GM23338 (cell line): Measurements from ENCODE around the gene RPS21. TPM values are rescaled to one million over a fixed set of nuclear protein-coding genes. Genes with fewer than 3 reads are reported as not detected.

Source experiments
- ATAC-seq: fragments of 200-7000 bp; cut with Tn5 transposase; 3 replicates; pipeline ENCODE4 v1.9.1; 2020
- DNase-seq: peaks from one replicate; pipeline ENCODE4 v3.0.0-alpha.2; 2015; ENCODE audit warnings: low spot score
- H2AFZ ChIP-seq: fragments of 200-600 bp; sonication (generic); 2 replicates; pipeline ENCODE4 v1.8.0; 2016; ENCODE audit warnings: antibody characterized with exemption, mild to moderate bottlenecking, moderate library complexity
- H3F3A ChIP-seq: fragments of 200-600 bp; sonication (generic); replicated peaks from 2 replicates; pipeline ENCODE4 v1.8.0; 2017; ENCODE audit warnings: antibody characterized with exemption, mixed run types, low read depth
- H3K27ac ChIP-seq: fragments of 200-600 bp; sonication (generic); 2 replicates; pipeline ENCODE4 v1.6.1; 2016; ENCODE audit warnings: low read depth
- H3K27me3 ChIP-seq: fragments of 200-600 bp; sonication (generic); 2 replicates; pipeline ENCODE4 v1.8.0; 2016; ENCODE audit warnings: mild to moderate bottlenecking, mixed run types, moderate library complexity; ENCODE audit not compliant: insufficient read depth
- H3K36me3 ChIP-seq: fragments of 200-600 bp; sonication (generic); 2 replicates; pipeline ENCODE4 v1.8.0; 2016; ENCODE audit warnings: mild to moderate bottlenecking; ENCODE audit not compliant: insufficient read depth
- H3K4me1 ChIP-seq: fragments of 200-600 bp; sonication (generic); 2 replicates; pipeline ENCODE4 v1.8.0; 2016; ENCODE audit warnings: mild to moderate bottlenecking, moderate library complexity; ENCODE audit not compliant: insufficient read depth
- H3K4me2 ChIP-seq: fragments of 200-600 bp; sonication (generic); 2 replicates; pipeline ENCODE4 v1.7.1; 2017; ENCODE audit warnings: mixed run types
- H3K4me3 ChIP-seq: fragments of 200-600 bp; sonication (generic); 2 replicates; pipeline ENCODE4 v1.6.1; 2016; ENCODE audit warnings: mixed run types
- H3K79me2 ChIP-seq: fragments of 200-600 bp; sonication (generic); replicated peaks from 2 replicates; pipeline ENCODE4 v1.8.0; 2017; ENCODE audit warnings: mild to moderate bottlenecking; ENCODE audit not compliant: insufficient read depth
- H3K9me2 ChIP-seq: fragments of 200-600 bp; sonication (generic); 2 replicates; pipeline ENCODE4 v1.8.0; 2017; ENCODE audit not compliant: insufficient read depth
- H4K20me1 ChIP-seq: fragments of 200-600 bp; sonication (generic); replicated peaks from 2 replicates; pipeline ENCODE4 v1.8.0; 2017; ENCODE audit warnings: mild to moderate bottlenecking; ENCODE audit not compliant: insufficient read depth
- H3K27ac Mint-ChIP-seq: 2 replicates; pipeline ENCODE4 v1.8.0; 2020; ENCODE audit warnings: inconsistent platforms, mild to moderate bottlenecking, moderate library complexity, mixed read lengths
- H3K27me3 Mint-ChIP-seq: 3 replicates; pipeline ENCODE4 v1.8.0; 2022; ENCODE audit warnings: low read depth, mild to moderate bottlenecking, moderate library complexity, mixed read lengths, inconsistent platforms; ENCODE audit not compliant: insufficient read depth, poor library complexity
- H3K36me3 Mint-ChIP-seq: 3 replicates; pipeline ENCODE4 v1.8.0; 2021; ENCODE audit warnings: low read depth, mild to moderate bottlenecking, inconsistent platforms, moderate library complexity, mixed read lengths
- H3K4me1 Mint-ChIP-seq: 3 replicates; pipeline ENCODE4 v1.8.0; 2020; ENCODE audit warnings: mild to moderate bottlenecking, inconsistent platforms, mixed read lengths
- H3K4me3 Mint-ChIP-seq: 3 replicates; pipeline ENCODE4 v1.8.0; 2021; ENCODE audit warnings: moderate library complexity, mild to moderate bottlenecking, inconsistent platforms, mixed read lengths
- H3K9me3 Mint-ChIP-seq: 3 replicates; pipeline ENCODE4 v1.8.0; 2020; ENCODE audit warnings: moderate library complexity, mild to moderate bottlenecking, inconsistent platforms, mixed read lengths
- CREB1 ChIP-seq: fragments of 250-450 bp; sonication (Bioruptor Pico); IDR thresholded peaks from 2 replicates; pipeline ENCODE4 v1.5.0; 2020; ENCODE audit warnings: low read depth, mild to moderate bottlenecking, moderate library complexity
- ETS1 ChIP-seq: IDR thresholded peaks from 2 replicates; pipeline ENCODE4 v1.6.1; 2016; ENCODE audit warnings: antibody characterized with exemption
- EZH2 ChIP-seq: fragments of 200-600 bp; sonication (generic); IDR thresholded peaks from one replicate; pipeline ENCODE4 v1.8.0; 2017; ENCODE audit warnings: antibody characterized with exemption, mild to moderate bottlenecking, low read depth; ENCODE audit not compliant: unreplicated experiment
- EZH2phosphoT487 ChIP-seq: fragments of 200-600 bp; sonication (generic); IDR thresholded peaks from one replicate; pipeline ENCODE4 v1.8.1; 2018; ENCODE audit warnings: antibody characterized with exemption; ENCODE audit not compliant: unreplicated experiment
- JUNB ChIP-seq: IDR thresholded peaks from one replicate; pipeline ENCODE4 v1.6.1; 2016; ENCODE audit warnings: antibody characterized with exemption; ENCODE audit not compliant: unreplicated experiment
- NANOG ChIP-seq: IDR thresholded peaks from 2 replicates; pipeline ENCODE4 v1.6.1; 2016; ENCODE audit warnings: antibody characterized with exemption, borderline replicate concordance
- POLR2AphosphoS5 ChIP-seq: IDR thresholded peaks from 2 replicates; pipeline ENCODE4 v1.6.1; 2016; ENCODE audit warnings: antibody characterized with exemption, low read depth
- STAT1 ChIP-seq: IDR thresholded peaks from one replicate; pipeline ENCODE4 v1.6.1; 2016; ENCODE audit warnings: antibody characterized with exemption; ENCODE audit not compliant: unreplicated experiment
- ZNF114 ChIP-seq: fragments of 250-450 bp; sonication (Bioruptor Pico); IDR thresholded peaks from 2 replicates; pipeline ENCODE4 v1.5.0; 2020; ENCODE audit warnings: mild to moderate bottlenecking, moderate library complexity
- ZNF331 ChIP-seq: fragments of 250-450 bp; sonication (Bioruptor Pico); IDR thresholded peaks from 2 replicates; pipeline ENCODE4 v1.5.0; 2020; ENCODE audit warnings: low read depth, mild to moderate bottlenecking, moderate library complexity
- ZNF462 ChIP-seq: fragments of 250-450 bp; sonication (Bioruptor Pico); IDR thresholded peaks from 2 replicates; pipeline ENCODE4 v1.5.0; 2020; ENCODE audit warnings: mild to moderate bottlenecking, moderate library complexity
- polyA plus RNA-seq: library from polyadenylated mRNA; unstranded; fragments of >200 nt; fragmentation: Nextera tagmentation; extraction: Ambion mirVana; gene quantifications from 2 replicates; pipeline ENCODE4 v1.2.1, GENCODE V29; 2016
- total RNA-seq: library from RNA; depleted of rRNA; stranded (reverse); fragments of >200 nt; shearing (Covaris generic); gene quantifications from 2 replicates; pipeline ENCODE4 v1.2.3, GENCODE V29; 2014
- TF ChIP-seq, protein P1 (sequence below): IDR thresholded peaks from one replicate; pipeline ENCODE4 v1.6.1; 2018; ENCODE audit warnings: antibody characterized with exemption; ENCODE audit not compliant: unreplicated experiment
- TF ChIP-seq, protein P2 (sequence below), 2 experiments: fragments of 200-600 bp in 1 of 2; sonication (generic) in 1 of 2; conservative IDR thresholded peaks; 2 replicates each; pipeline versions ENCODE4 v1.5.1 to v1.6.1; 2016 to 2017; ENCODE audit warnings: antibody characterized with exemption in 2 of 2, low read depth in 2 of 2, mild to moderate bottlenecking in 2 of 2, moderate library complexity in 1 of 2

Gene RPS21
- total and polyA plus RNA-seq, 2 experiments from 2014 or later: 759 to 2,298 TPM

DNA sequence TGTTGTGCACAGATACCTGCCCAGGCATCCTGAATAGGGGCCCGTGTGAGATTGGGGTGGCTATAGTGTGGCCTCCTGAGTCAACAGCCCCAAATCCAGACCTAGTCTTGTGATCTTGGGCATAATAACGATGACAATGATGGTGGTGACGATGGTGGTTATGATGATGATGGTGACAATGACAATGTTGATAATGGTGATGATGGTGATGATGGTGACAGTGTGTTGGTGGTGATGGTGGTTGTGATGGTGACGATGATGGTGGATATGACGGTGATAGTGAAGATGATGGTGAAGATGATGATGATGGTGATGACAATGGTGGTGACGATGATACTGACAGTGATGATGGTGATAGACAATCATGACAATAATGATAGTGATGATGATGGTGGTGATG lies 5.1 kb upstream of the RPS21 start:
- Histone ChIP-seq H2AFZ (no peak overlapping the region), H3K36me3 (no peaks in the 10 kb centered on the region), H3K4me2 (no peak overlapping the region), H3K4me1 (peaks cover 11% of the 10 kb centered on the region), H3F3A (peaks cover 30% of the 10 kb centered on the region; the same call in 1 of the 2 replicates), H4K20me1 (peaks cover 4% of the 10 kb centered on the region; the same call in 1 of the 2 replicates), H3K4me3 (no peak overlapping the region), H3K27me3 (no peaks in the 10 kb centered on the region), H3K9me2 (no peaks in the 10 kb centered on the region; the same call in 1 of the 2 replicates), H3K79me2 (peaks cover 28% of the 10 kb centered on the region), H3K27ac (peak overlapping the region; percentile 26; the same call in 1 of the 2 replicates)
- no peak for DNase-seq
- ATAC-seq: no peak
- Mint-ChIP-seq H3K27me3 (peaks cover 28% of the 10 kb centered on the region), H3K4me1 (peaks cover 28% of the 10 kb centered on the region), H3K4me3 (peak overlapping the region; percentile 3; the same call in 1 of the 3 replicates), H3K9me3 (peaks cover 5% of the 10 kb centered on the region), H3K36me3 (peaks cover 31% of the 10 kb centered on the region), H3K27ac (no peak overlapping the region)
- TF ChIP-seq ZNF462 (CRISPR knock-in tag) (no peak), ZNF331 (CRISPR knock-in tag) (no peak), JUNB (no peak), ETS1 (no peak), EZH2phosphoT487 (no peak), POLR2AphosphoS5 (no peak), CREB1 (CRISPR knock-in tag) (no peak), EZH2 (no peak), ZNF114 (CRISPR knock-in tag) (no peak), NANOG (no peak), STAT1 (no peak)
- TF ChIP-seq, protein P1, sequence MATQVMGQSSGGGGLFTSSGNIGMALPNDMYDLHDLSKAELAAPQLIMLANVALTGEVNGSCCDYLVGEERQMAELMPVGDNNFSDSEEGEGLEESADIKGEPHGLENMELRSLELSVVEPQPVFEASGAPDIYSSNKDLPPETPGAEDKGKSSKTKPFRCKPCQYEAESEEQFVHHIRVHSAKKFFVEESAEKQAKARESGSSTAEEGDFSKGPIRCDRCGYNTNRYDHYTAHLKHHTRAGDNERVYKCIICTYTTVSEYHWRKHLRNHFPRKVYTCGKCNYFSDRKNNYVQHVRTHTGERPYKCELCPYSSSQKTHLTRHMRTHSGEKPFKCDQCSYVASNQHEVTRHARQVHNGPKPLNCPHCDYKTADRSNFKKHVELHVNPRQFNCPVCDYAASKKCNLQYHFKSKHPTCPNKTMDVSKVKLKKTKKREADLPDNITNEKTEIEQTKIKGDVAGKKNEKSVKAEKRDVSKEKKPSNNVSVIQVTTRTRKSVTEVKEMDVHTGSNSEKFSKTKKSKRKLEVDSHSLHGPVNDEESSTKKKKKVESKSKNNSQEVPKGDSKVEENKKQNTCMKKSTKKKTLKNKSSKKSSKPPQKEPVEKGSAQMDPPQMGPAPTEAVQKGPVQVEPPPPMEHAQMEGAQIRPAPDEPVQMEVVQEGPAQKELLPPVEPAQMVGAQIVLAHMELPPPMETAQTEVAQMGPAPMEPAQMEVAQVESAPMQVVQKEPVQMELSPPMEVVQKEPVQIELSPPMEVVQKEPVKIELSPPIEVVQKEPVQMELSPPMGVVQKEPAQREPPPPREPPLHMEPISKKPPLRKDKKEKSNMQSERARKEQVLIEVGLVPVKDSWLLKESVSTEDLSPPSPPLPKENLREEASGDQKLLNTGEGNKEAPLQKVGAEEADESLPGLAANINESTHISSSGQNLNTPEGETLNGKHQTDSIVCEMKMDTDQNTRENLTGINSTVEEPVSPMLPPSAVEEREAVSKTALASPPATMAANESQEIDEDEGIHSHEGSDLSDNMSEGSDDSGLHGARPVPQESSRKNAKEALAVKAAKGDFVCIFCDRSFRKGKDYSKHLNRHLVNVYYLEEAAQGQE: no peak
- TF ChIP-seq, protein P2, sequence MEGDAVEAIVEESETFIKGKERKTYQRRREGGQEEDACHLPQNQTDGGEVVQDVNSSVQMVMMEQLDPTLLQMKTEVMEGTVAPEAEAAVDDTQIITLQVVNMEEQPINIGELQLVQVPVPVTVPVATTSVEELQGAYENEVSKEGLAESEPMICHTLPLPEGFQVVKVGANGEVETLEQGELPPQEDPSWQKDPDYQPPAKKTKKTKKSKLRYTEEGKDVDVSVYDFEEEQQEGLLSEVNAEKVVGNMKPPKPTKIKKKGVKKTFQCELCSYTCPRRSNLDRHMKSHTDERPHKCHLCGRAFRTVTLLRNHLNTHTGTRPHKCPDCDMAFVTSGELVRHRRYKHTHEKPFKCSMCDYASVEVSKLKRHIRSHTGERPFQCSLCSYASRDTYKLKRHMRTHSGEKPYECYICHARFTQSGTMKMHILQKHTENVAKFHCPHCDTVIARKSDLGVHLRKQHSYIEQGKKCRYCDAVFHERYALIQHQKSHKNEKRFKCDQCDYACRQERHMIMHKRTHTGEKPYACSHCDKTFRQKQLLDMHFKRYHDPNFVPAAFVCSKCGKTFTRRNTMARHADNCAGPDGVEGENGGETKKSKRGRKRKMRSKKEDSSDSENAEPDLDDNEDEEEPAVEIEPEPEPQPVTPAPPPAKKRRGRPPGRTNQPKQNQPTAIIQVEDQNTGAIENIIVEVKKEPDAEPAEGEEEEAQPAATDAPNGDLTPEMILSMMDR (conservative IDR thresholded peaks at IDR 0.05; ENCODE audit: low read depth in 2 of 2): no peak
